Kidney (tissue), 14 donors: ENCODE results near the gene PTPRG. TPM values are rescaled to one million over a fixed set of nuclear protein-coding genes. Genes with fewer than 3 reads are reported as not detected.

ENCODE experiments used
- DNase-seq, 5 donors: peaks; one replicate each; pipeline ENCODE4 v3.0.0-alpha.2; 2013 to 2020
- FAIRE-seq: peaks from 2 replicates; lab custom pipeline; 2012; peaks lifted over from hg19 to GRCh38; lab: Jason Lieb, UNC
- H3K27ac ChIP-seq, 2 donors: one replicate each; pipeline ENCODE4 v1.7.0; 2013; ENCODE audit warnings: low read depth in 2 of 2, low read length in 2 of 2, inconsistent platforms in 1 of 2
- H3K27me3 ChIP-seq: one replicate; pipeline ENCODE4 v1.7.1; 2013; ENCODE audit warnings: low read length, inconsistent platforms; ENCODE audit not compliant: control insufficient read depth, insufficient read depth
- H3K36me3 ChIP-seq, 3 donors: one replicate each; pipeline versions ENCODE4 v1.7.0 to v1.7.1; 2013; ENCODE audit warnings: low read length in 3 of 3, control low read depth in 1 of 3, inconsistent platforms in 1 of 3; ENCODE audit not compliant: insufficient read depth in 3 of 3, control insufficient read depth in 2 of 3
- H3K4me1 ChIP-seq, 3 donors: one replicate each; pipeline versions ENCODE4 v1.7.0 to v1.7.1; 2013; ENCODE audit warnings: low read length in 3 of 3, inconsistent platforms in 1 of 3, low read depth in 1 of 3; ENCODE audit not compliant: control insufficient read depth in 2 of 3, insufficient read depth in 2 of 3
- H3K4me3 ChIP-seq, 3 donors: one replicate each; pipeline versions ENCODE4 v1.7.0 to v1.8.1; 2013; ENCODE audit warnings: low read length in 3 of 3, control low read depth in 1 of 3, inconsistent platforms in 1 of 3
- H3K9ac ChIP-seq, 3 donors: one replicate each; pipeline versions ENCODE4 v1.7.0 to v1.7.1; 2013; ENCODE audit warnings: low read length in 3 of 3, control low read depth in 1 of 3, inconsistent platforms in 1 of 3
- H3K9me3 ChIP-seq, 3 donors: one replicate each; pipeline versions ENCODE4 v1.7.0 to v1.7.1; 2013; ENCODE audit warnings: low read length in 3 of 3, control low read depth in 1 of 3, inconsistent platforms in 1 of 3; ENCODE audit not compliant: control insufficient read depth in 2 of 3, insufficient read depth in 1 of 3
- intact Hi-C: fragments of 100-400 bp; cut with DNase I; formaldehyde crosslinking; loops from one replicate; pipeline ENCODE4 v1.11.1; 2022
- polyA plus RNA-seq: library from polyadenylated mRNA; stranded (reverse); fragments of 350-450 nt; fragmentation: Illumina TruSeq; extraction: RNeasy Lipid Tissue Mini Kit (QIAGEN cat#74804); gene quantifications from one replicate; pipeline ENCODE4 v1.2.3, GENCODE V29; 2014; ENCODE audit warnings: low read depth, low replicate concordance; ENCODE audit not compliant: insufficient read depth
- total RNA-seq: library from RNA; stranded (reverse); fragmentation: NEBNext Ultra II Directional; extraction: Animal tissue kit (Norgen Biotek cat#: 25700); gene quantifications from one replicate; pipeline ENCODE4 v1.2.1, GENCODE V29; 2021
- TF ChIP-seq, protein P1 (sequence below): IDR thresholded peaks from 3 replicates; pipeline ENCODE4 v1.5.1; 2012; ENCODE audit warnings: mild to moderate bottlenecking, moderate library complexity, borderline replicate concordance; ENCODE audit not compliant: insufficient read depth; ENCODE audit errors: extremely low read depth
- donor health status: control.
- donor health status: control.
- donor health status: control.
- donor health status: control.
- donor health status: control.
- donor health status: DM: yes; HTN: yes; CAD: no.
- donor health status: Normal renal cell carcinoma (clear cell type).

The PTPRG gene
- total and polyA plus RNA-seq, 2 donors from 2014 or later: 9.2 to 154 TPM

GRCh38 chr3:61679026-61679425 lies 117.7 kb downstream of the PTPRG start:
- Histone ChIP-seq H3K4me1 (no peaks in the 10 kb centered on the region), H3K9ac (no peak overlapping the region), H3K4me3 (no peak overlapping the region), H3K9me3 (no peaks in the 10 kb centered on the region), H3K27ac (no peak overlapping the region), H3K27me3 (no peaks in the 10 kb centered on the region), H3K36me3 (no peaks in the 10 kb centered on the region)
- TF ChIP-seq, protein P1, sequence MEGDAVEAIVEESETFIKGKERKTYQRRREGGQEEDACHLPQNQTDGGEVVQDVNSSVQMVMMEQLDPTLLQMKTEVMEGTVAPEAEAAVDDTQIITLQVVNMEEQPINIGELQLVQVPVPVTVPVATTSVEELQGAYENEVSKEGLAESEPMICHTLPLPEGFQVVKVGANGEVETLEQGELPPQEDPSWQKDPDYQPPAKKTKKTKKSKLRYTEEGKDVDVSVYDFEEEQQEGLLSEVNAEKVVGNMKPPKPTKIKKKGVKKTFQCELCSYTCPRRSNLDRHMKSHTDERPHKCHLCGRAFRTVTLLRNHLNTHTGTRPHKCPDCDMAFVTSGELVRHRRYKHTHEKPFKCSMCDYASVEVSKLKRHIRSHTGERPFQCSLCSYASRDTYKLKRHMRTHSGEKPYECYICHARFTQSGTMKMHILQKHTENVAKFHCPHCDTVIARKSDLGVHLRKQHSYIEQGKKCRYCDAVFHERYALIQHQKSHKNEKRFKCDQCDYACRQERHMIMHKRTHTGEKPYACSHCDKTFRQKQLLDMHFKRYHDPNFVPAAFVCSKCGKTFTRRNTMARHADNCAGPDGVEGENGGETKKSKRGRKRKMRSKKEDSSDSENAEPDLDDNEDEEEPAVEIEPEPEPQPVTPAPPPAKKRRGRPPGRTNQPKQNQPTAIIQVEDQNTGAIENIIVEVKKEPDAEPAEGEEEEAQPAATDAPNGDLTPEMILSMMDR: no peak
- intact Hi-C loops: no loop called here
- no peak for FAIRE-seq
- DNase-seq: no peak

DNA sequence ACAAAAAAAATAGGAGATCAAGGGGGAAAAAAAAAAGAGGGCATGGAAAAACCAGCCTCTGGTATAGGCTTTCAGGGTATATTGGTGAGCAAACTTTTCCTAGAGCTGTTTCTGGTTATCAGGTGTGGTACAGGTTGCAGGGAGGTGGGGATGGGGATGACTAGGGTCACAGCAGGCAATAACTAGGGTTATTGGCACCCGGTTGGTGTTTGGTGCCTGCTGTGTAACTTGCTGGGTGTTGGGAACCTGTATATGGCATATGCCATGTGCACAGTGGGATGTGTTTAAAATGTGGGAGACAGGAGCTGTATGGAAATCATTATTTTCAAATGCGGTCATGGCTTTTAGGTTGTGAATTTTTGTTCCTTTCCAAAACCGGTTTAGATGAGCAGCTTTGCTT lies 119.2 kb downstream of the PTPRG start:
- Histone ChIP-seq H3K4me3 (no peak overlapping the region), H3K27ac (no peak overlapping the region), H3K9ac (no peak overlapping the region), H3K36me3 (no peaks in the 10 kb centered on the region), H3K9me3 (no peaks in the 10 kb centered on the region), H3K4me1 (peaks cover 0 to 6% (median 2%) of the 10 kb centered on the region in 3 donors), H3K27me3 (no peaks in the 10 kb centered on the region)
- TF ChIP-seq, protein P1: no peak
- FAIRE-seq: no peak
- intact Hi-C loops: no loop called here
- DNase-seq: no peak

DNA sequence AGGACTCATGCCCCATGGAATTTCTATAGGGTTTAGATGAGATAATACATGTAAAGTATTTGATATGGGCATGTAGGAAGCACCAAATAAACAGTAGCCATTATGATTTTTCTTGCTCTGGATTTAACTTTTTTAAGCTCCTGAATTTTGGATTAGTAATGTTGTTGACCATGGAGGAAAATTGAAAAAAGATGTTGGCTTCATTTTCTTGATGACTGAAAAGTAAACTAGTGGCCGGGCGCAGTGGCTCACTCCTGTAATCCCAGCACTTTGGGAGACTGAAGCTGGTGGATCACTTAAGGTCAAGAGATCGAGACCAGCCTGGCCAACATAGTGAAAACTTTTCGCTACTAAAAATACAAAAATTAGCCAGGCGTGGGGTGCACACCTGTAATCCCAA lies 120.3 kb downstream of the PTPRG start:
- TF ChIP-seq, protein P1: no peak
- no peak overlapping the region for H3K9ac ChIP-seq
- H3K4me1 ChIP-seq: peaks cover 2 to 14% (median 12%) of the 10 kb centered on the region in 3 donors
- H3K27ac ChIP-seq: no peak overlapping the region
- DNase-seq (no peak), FAIRE-seq (no peak)
- H3K36me3 ChIP-seq: no peaks in the 10 kb centered on the region
- H3K4me3 ChIP-seq: no peak overlapping the region
- H3K27me3 ChIP-seq: no peaks in the 10 kb centered on the region
- H3K9me3 ChIP-seq: no peaks in the 10 kb centered on the region
- intact Hi-C loops: no loop called here
